OCI-LY7 (cell line): ENCODE measurements around the gene NME7.

Source experiments
- CTCF ChIP-seq: fragments of 200-600 bp; sonication (generic); conservative IDR thresholded peaks from 2 replicates; pipeline ENCODE4 v1.5.1; 2014; ENCODE audit warnings: mild to moderate bottlenecking, antibody characterized with exemption, low read length, moderate library complexity, mixed read lengths
- EZH2phosphoT487 ChIP-seq: fragments of 200-600 bp; sonication (generic); IDR thresholded peaks from 2 replicates; pipeline ENCODE4 v1.6.1; 2018; ENCODE audit warnings: low read depth, borderline replicate concordance, mild to moderate bottlenecking, mixed run types, antibody characterized with exemption, low read length, moderate library complexity, mixed read lengths

GRCh38 chr1:169105434-169106094 lies 262.0 kb downstream of the NME7 start:
- no peak for TF ChIP-seq CTCF
- TF ChIP-seq EZH2phosphoT487, result no peak
